Heart right ventricle (tissue), 16 donors: ENCODE measurements around the gene ABHD8. TPM values are rescaled to one million over a fixed set of nuclear protein-coding genes. Genes with fewer than 3 reads are reported as not detected.

Experiments
- ATAC-seq, 8 donors: fragments of 200-7000 bp; cut with Tn5 transposase; one replicate each; pipeline ENCODE4 v1.9.1; 2020; ENCODE audit warnings: mild to moderate bottlenecking in 8 of 8, moderate library complexity in 8 of 8, moderate number of reproducible peaks in 1 of 8
- DNase-seq, 2 donors: peaks; one replicate each; pipeline ENCODE4 v3.0.0-alpha.2; 2020
- H3K27ac ChIP-seq, 10 donors: fragments of 200-600 bp; sonication (generic) in 2 of 10; one replicate each; pipeline versions ENCODE4 v1.5.0 to v1.8.0; 2020 to 2022; ENCODE audit warnings: mild to moderate bottlenecking in 3 of 10
- H3K27me3 ChIP-seq, 7 donors: fragments of 200-600 bp; one replicate each; pipeline ENCODE4 v1.8.0; 2021 to 2022; ENCODE audit warnings: mild to moderate bottlenecking in 2 of 7
- H3K36me3 ChIP-seq, 9 donors: fragments of 200-600 bp; sonication (generic) in 1 of 9; one replicate each; pipeline versions ENCODE4 v1.5.0 to v1.8.0; 2020 to 2022; ENCODE audit warnings: mild to moderate bottlenecking in 2 of 9
- H3K4me1 ChIP-seq, 9 donors: fragments of 200-600 bp; sonication (generic) in 1 of 9; one replicate each; pipeline versions ENCODE4 v1.5.0 to v1.8.0; 2020 to 2022; ENCODE audit warnings: mild to moderate bottlenecking in 4 of 9
- H3K4me3 ChIP-seq, 10 donors: fragments of 200-600 bp; sonication (generic) in 2 of 10; one replicate each; pipeline versions ENCODE4 v1.5.0 to v1.8.0; 2020 to 2022; ENCODE audit warnings: mild to moderate bottlenecking in 7 of 10, moderate library complexity in 2 of 10
- H3K9me3 ChIP-seq, 11 donors: fragments of 200-600 bp in 10 of 11; sonication (generic) in 2 of 11; one replicate each; pipeline versions ENCODE4 v1.5.0 to v1.8.0; 2013 to 2022; ENCODE audit warnings: mild to moderate bottlenecking in 2 of 11, control low read depth in 1 of 11, moderate library complexity in 1 of 11
- CTCF ChIP-seq, 9 donors: fragments of 200-600 bp; sonication (generic) in 2 of 9; IDR thresholded peaks; one replicate each; pipeline versions ENCODE4 v1.5.0 to v1.8.0; 2021 to 2022; ENCODE audit warnings: antibody characterized with exemption in 9 of 9, mild to moderate bottlenecking in 5 of 9, moderate library complexity in 1 of 9
- WGBS, 2 donors: extraction: QIAGEN DNeasy Blood & Tissue Kit; methylation state at CpG; one replicate each; pipeline ENCODE4 v1.1.7; 2013; ENCODE audit warnings: inconsistent platforms in 1 of 2; 5-methylcytosine and 5-hydroxymethylcytosine counted together
- intact Hi-C, 10 donors: fragments of 100-400 bp; cut with DNase I; formaldehyde crosslinking; loops; one replicate each; pipeline versions ENCODE4 v1.11.1 to v1.14.2; 2022
- polyA plus RNA-seq, 2 donors: library from polyadenylated mRNA; stranded (reverse); fragments of 200-250 nt; gene quantifications; one replicate each; pipeline ENCODE4 v1.2.3, GENCODE V29; 2013
- total RNA-seq, 10 donors: library from RNA; stranded (reverse); fragmentation: NEBNext Ultra II Directional in 3 of 10; extraction: Animal tissue kit (Norgen Biotek cat#: 25700) in 3 of 10; gene quantifications; one replicate each; pipeline versions ENCODE4 v1.2.1 to v1.2.4, GENCODE V29; 2021 to 2023
- donor health status: Arrhythmogenic right ventricular cardiomyopathy.
- donor health status: ischemic (EF 13 %, LVEDD 7.1; RV severe dilation, severe dysfunction).
- donor health status: healthy with polysubstance abuse.
- donor health status: DM: no; HTN: yes; CAD: no.
- donor health status: DM: no; HTN: no; CAD: no.
- donor health status: ischemic (EF 25% LVEDD 6.9; RV normal size, moderate dysfunction).
- donor health status: ischemic (EF 25% LVEDD 5.7; RV mildly dilated, moderate dysfunction).
- donor health status: healthy.
- donor health status: DM: yes; HTN: yes; CAD: no.
- donor health status: Ischemic cardiomyopathy.
- donor health status: ischemic (EF 35%, LVEDD 5.7; RV mildly dilated, moderate dysfunction).
- donor health status: nonischemic (EF 11% LVEDD 7.7; RV severe dilation, severe dysfunction).
- donor health status: DM: yes; HTN: yes; CAD: no.
- donor health status: PGD.
- donor health status: ischemic (EF 29% LVEDD 5.4; RV normal size, mild dysfunction).
- donor health status: nonischemic (EF 23%, LVEDD 6.1; RV moderate dilation, normal function).

Gene ABHD8
- total and polyA plus RNA-seq, 12 donors: 6.0 to 16.9 (median 8.2) TPM

GRCh38 chr19:17331045-17331558, 27.9 kb upstream of the ABHD8 start:
- Histone ChIP-seq H3K4me3 (no peak overlapping the region), H3K4me1 (peaks cover 4 to 42% (median 22%) of the 10 kb centered on the region in 9 donors), H3K9me3 (no peaks in the 10 kb centered on the region), H3K27me3 (peaks cover 0 to 28% (median 0%) of the 10 kb centered on the region in 7 donors), H3K36me3 (peaks cover 0 to 21% (median 0%) of the 10 kb centered on the region in 9 donors), H3K27ac (no peak overlapping the region)
- WGBS, 2 donors: 89 to 90% methylated on average over 13 of the region's 13 CpGs
- ATAC-seq (no peak), DNase-seq (no peak)
- TF ChIP-seq CTCF (IDR thresholded peaks at IDR 0.05): no peak
- intact Hi-C loops: no loop called here

- ATAC-seq (no peak), DNase-seq (no peak)
- Histone ChIP-seq H3K27me3 (peaks cover 0 to 28% (median 0%) of the 10 kb centered on the region in 7 donors), H3K9me3 (no peaks in the 10 kb centered on the region), H3K4me1 (peaks cover 4 to 35% (median 15%) of the 10 kb centered on the region in 9 donors), H3K36me3 (peaks cover 0 to 26% (median 0%) of the 10 kb centered on the region in 9 donors), H3K4me3 (no peak overlapping the region), H3K27ac (no peak overlapping the region)
- 93 to 96% methylated on average over 24 of the region's 24 CpGs for WGBS, 2 donors
- TF ChIP-seq CTCF (IDR thresholded peaks at IDR 0.05): no peak
- intact Hi-C loops: no loop called here
These were observed 27.2 kb upstream of the ABHD8 start for GRCh38 chr19:17330262-17331044.

- peaks cover 0 to 28% (median 0%) of the 10 kb centered on the region in 7 donors for H3K27me3 ChIP-seq
- no peak for TF ChIP-seq CTCF (IDR thresholded peaks at IDR 0.05)
- H3K4me3 ChIP-seq: peak overlapping the region in 1 of 10 donors; percentile 50
- 73 to 75% methylated on average over 51 of the region's 51 CpGs for WGBS, 2 donors
- DNase-seq (no peak), ATAC-seq (no peak)
- peaks cover 0 to 28% (median 9%) of the 10 kb centered on the region in 9 donors for H3K4me1 ChIP-seq
- H3K9me3 ChIP-seq: no peaks in the 10 kb centered on the region
- intact Hi-C loops: no loop called here
- H3K27ac ChIP-seq: no peak overlapping the region
- peaks cover 0 to 26% (median 0%) of the 10 kb centered on the region in 9 donors for H3K36me3 ChIP-seq
These were observed 26.4 kb upstream of the ABHD8 start for GRCh38 chr19:17329366-17330261.
